ENCODE data around the gene TLNRD1.

TLNRD1 gene

DNA sequence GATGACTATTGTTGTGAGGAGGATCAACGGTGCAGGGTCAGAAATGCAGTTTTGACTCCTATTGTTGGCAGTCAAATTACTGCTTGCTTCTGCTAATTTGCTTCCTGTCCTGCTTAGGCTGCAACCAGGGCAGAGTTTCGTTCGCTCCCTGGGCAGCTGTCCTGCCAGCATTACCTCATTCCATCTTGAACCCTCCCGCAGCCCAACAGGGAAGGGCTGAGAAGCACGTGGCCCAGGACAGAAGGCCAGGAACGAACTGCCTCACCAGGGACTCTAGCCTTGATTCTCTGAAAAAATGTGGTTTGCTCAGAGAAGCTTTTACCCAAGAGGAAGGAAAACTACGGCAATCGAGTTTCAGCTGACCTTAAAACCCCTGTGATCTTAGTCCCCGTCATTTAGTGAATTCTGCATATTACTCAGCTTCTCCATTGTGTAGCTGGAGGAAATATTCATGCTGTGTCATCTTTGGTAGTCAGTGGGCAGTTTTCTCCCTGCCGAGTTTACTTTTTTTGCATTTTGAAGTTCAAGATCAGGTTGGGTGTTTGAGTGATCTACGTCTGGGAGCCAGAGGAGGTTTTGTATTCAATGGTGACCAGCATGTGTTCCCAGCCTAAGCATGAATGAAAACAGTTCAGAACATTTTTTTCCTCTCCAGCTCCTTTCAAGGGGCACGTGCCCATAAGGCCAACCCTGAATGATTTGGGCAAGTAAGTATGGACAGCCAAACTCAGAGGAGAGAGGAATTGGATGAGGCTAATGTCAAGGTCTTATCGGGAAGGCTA lies 23.0 kb downstream of the TLNRD1 start:
- Mint-ChIP-seq H3K4me3 (peak overlapping the region; percentile 50), H3K9me3 (peaks cover 4% of the 10 kb centered on the region), H3K27ac (peak overlapping the region; percentile 95)

DNA sequence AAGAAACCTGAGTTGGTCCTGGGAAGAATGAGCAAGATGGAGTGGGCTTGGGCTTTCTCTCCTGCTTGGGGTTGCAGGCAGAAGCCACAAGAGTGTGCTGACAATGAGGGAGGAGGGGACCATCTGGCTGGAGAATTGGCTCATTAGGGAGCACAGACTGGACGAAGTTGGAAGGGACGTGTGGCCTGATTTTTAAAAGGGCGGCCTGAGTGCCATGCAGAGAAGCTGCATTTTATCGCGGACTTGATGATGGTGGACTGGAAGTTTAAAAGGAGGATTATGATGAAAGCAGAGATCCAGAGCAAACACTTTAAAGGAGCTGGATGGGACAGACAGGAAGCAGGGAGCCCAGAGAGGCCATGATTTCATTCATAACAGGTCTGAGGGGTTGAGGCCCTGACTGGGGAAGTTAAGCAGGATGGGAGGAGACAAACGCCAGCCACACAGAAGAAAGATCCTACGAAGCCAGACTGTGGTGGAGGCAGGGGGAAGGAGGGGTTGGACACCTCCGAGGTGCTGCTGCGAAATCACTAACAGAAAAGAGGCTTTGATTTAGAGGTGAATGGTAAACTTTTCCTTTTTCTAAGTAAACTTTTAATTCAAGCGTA lies 23.6 kb downstream of the TLNRD1 start:
- DNase-seq (no peak), ATAC-seq (no peak)
- H3K27ac Mint-ChIP-seq: peak overlapping the region; percentile 95
- H3K36me3 Mint-ChIP-seq (ENCODE audit: low read depth): peaks cover 1% of the 10 kb centered on the region
- H3K27me3 Mint-ChIP-seq: peaks cover 2% of the 10 kb centered on the region
- peaks cover 43% of the 10 kb centered on the region for H3K4me1 Mint-ChIP-seq
- peak overlapping the region; percentile 50 for H3K4me3 Mint-ChIP-seq
- peaks cover 4% of the 10 kb centered on the region for H3K9me3 Mint-ChIP-seq

More for the DNA sequence above, 23.0 kb downstream of the TLNRD1 start:
- Mint-ChIP-seq H3K4me1 (peaks cover 43% of the 10 kb centered on the region), H3K27me3 (no peaks in the 10 kb centered on the region), H3K36me3 (ENCODE audit: low read depth) (peaks cover 1% of the 10 kb centered on the region)
- DNase-seq (peak; percentile 46), ATAC-seq (peak; percentile 90)

DNA sequence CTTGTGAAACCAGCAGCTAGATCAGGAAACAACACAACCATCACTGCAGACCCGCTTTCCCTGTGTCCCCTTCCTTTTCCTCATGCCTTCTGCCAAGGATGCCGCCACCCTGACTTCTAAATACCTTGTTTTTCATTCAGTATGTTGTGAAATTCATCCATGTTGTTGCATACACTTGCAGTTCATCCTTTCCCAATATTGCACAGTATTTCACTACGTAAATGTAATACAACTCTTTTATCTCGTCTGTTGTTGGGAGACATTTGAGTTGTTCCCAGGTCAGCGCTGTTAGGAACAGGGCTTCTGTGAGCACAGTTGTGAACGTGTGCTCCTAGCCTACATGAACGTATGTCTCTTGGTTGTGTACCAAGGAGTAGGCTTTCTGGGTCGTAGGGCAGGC lies 24.2 kb downstream of the TLNRD1 start:
- H3K4me1 Mint-ChIP-seq: peaks cover 48% of the 10 kb centered on the region
- no peak overlapping the region for H3K4me3 Mint-ChIP-seq
- H3K27me3 Mint-ChIP-seq: peaks cover 2% of the 10 kb centered on the region
- ATAC-seq (no peak), DNase-seq (no peak)
- H3K9me3 Mint-ChIP-seq: peaks cover 8% of the 10 kb centered on the region
- H3K36me3 Mint-ChIP-seq (ENCODE audit: low read depth): peaks cover 5% of the 10 kb centered on the region
- H3K27ac Mint-ChIP-seq: peak overlapping the region; percentile 23

DNA sequence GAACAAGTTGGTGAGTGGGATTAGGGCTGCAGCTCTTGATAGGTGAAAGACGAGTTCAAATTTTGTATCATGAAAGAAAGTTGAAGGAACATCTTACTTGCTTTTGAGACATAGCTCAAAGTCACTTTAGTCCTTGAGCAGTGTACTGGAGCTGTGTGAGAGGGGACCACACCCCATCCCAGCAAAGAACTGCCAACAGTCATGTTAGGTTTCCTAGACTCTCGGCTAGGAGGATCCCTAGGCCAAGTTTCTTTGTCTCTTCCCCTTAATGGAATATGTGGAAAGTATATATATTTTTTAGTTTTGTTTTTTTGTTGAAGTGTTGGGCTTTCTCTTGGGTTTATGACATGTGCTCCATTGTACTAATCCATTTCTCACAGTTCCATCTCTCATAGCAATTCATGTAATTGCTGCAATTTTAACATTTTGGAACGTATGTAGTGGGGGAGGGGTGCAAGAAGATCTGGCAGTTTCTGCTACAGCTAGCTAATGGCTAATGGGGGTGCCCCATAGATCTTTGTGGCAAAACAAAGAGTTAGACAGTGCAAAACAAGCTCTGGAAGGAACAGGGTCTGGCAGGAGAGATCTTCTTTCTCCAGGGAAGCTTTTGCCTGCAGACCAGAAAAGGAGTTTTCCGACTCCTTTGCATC lies 25.1 kb downstream of the TLNRD1 start:
- Mint-ChIP-seq H3K27me3 (peaks cover 5% of the 10 kb centered on the region), H3K36me3 (ENCODE audit: low read depth) (peaks cover 8% of the 10 kb centered on the region), H3K27ac (peak overlapping the region; percentile 9), H3K9me3 (peaks cover 13% of the 10 kb centered on the region), H3K4me1 (peaks cover 49% of the 10 kb centered on the region), H3K4me3 (no peak overlapping the region)
- ATAC-seq: no peak
- no peak for DNase-seq

DNA sequence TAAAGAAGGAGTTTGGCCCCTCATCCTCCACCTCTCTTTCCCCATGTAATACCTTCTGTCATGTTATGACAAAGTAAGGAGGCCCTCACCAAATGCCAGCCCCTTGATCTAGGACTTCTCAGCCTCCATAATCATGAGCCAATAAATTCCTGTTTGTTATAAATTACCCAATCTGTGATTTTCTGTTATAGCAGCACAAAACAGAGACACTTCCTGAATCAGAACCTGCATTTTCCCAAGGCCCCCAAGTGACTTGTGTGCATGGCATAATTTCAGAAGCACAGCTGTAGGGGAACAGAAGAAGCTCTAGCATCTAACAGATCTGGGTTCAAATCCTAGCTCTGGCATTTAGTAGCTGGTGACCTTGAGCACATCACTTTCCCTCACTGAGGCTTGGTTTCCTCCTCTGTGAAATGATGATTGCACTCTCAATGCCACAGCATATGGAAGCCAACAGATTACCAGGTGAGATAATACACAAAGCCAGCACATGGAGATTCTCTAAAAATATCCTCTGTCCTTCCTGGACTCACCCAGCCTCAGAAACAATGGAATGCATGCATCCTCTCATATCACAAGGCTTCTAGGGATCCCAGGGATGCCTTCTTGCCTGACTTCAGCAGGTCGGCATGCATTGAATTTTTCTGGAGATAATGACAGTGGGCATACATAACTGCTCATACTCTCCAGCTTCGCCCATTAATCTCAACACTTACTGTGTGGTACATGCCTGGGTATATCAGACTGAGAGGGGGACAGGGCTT lies 26.3 kb downstream of the TLNRD1 start:
- Mint-ChIP-seq H3K27me3 (peaks cover 5% of the 10 kb centered on the region), H3K4me3 (no peak overlapping the region), H3K4me1 (peaks cover 49% of the 10 kb centered on the region), H3K36me3 (ENCODE audit: low read depth) (peaks cover 8% of the 10 kb centered on the region), H3K27ac (no peak overlapping the region), H3K9me3 (peaks cover 13% of the 10 kb centered on the region)
- no peak for DNase-seq
- ATAC-seq: no peak

DNA sequence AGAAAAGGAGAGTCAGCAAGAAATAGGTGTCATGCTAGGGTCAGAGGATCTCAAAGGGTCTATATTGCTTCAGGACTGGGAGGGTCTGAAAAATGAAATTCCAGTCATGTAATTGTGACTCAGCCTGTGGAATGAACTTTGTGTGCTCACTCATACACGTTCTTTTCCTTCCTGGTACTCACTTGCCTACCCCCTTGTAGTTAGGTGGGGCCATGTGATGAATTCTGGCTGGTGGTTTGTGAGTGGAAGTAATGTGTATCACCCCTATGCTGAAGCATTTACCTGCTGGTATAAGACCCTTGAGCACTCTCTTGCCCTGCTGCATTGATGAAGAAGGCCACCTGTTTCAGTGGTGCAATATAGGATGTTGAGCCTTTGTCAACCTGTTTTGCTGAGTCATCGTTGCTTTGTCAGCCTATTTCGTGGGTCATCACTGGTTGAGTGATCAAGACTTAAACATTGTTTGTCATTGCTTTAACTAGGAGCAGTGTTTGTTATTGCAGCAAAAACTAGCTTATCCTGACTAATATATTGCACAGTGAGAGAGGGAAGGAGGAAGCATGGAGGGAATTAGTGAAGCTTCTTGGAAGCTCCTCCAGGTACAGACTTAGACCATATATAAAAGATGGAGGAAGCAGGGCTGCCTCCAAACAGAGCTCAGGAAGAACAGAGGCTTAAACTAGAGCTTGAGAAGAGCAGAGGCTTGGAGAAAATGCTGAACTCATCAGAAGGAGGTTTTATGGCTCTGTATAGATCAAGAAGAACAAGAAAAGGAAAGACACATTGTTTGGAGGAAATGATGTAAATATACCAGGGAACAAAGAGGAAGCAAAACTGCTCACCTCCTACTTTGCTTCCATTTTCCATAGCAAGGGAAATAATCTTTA lies 28.9 kb downstream of the TLNRD1 start:
- peaks cover 5% of the 10 kb centered on the region for H3K27me3 Mint-ChIP-seq
- H3K9me3 Mint-ChIP-seq: peaks cover 9% of the 10 kb centered on the region
- H3K27ac Mint-ChIP-seq: no peak overlapping the region
- ATAC-seq (no peak), DNase-seq (no peak)
- peaks cover 7% of the 10 kb centered on the region for H3K36me3 Mint-ChIP-seq (ENCODE audit: low read depth)
- H3K4me1 Mint-ChIP-seq: peaks cover 31% of the 10 kb centered on the region
- no peak overlapping the region for H3K4me3 Mint-ChIP-seq

DNA sequence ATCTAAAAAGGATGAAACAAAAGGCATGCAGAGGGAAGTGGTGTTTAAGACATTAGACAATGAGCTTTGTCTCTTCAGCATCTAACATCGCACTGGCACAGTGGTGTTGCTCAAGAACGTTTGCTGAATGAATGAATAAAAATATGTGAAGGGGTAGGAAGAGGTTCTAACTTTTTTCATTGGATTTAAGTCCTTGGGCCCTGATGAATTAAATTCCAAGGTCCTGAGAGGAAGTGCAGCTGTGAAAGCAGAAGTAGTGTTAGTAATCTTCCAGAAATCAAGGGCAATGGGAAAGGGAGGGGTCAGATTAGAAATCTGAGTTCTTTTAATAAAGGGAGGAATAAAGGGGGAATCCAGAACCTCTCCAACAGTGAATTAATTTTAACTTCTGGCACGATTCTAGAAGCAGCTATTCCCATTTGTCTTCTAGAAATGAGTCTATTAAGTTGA lies 29.6 kb downstream of the TLNRD1 start:
- Mint-ChIP-seq H3K36me3 (ENCODE audit: low read depth) (peaks cover 7% of the 10 kb centered on the region), H3K4me3 (no peak overlapping the region), H3K9me3 (peaks cover 9% of the 10 kb centered on the region), H3K27me3 (peaks cover 5% of the 10 kb centered on the region), H3K27ac (no peak overlapping the region), H3K4me1 (peaks cover 26% of the 10 kb centered on the region)
- no peak for ATAC-seq
- no peak for DNase-seq

DNA sequence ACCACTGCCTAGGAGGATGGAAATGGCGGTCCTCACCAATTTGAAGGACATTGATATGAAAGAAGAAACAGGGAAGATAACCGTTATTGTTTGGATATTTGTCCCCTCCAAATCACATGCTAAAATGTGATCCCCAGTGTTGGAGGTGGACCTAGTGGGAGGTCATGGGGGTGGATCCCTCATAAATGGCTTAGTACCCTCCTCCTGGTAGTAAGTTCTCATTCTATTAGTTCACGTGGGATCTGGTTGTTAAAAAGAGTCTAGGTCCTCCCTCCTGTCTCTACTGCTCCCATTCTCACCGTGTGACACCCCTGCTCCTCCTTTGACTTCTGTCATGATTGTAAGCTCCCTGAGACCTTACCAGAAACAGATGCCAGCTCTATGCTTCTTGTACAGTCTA lies 30.5 kb downstream of the TLNRD1 start:
- ATAC-seq (no peak), DNase-seq (no peak)
- Mint-ChIP-seq H3K36me3 (ENCODE audit: low read depth) (peaks cover 7% of the 10 kb centered on the region), H3K27ac (no peak overlapping the region), H3K9me3 (peaks cover 9% of the 10 kb centered on the region), H3K4me3 (no peak overlapping the region), H3K27me3 (peaks cover 5% of the 10 kb centered on the region), H3K4me1 (peaks cover 20% of the 10 kb centered on the region)

DNA sequence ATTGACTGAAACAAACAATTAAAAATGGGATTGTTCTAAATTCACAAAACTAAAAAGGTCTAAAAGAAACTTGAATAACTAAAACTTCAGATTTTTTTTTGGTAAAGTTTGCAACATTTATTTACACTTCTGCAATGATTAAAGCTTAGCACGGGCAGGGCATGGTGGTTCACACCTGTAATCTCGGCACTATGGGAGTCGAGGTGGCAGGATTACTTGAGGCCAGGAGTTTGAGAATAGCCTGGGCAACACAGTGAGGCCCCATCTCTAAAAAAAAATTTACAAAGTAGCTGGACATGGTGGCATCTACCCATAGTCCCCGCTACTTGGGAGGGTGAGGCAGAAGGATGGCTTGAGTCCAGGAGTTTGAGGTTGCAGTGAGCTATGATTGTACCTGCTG lies 31.6 kb downstream of the TLNRD1 start:
- Mint-ChIP-seq H3K27me3 (peaks cover 5% of the 10 kb centered on the region), H3K27ac (no peak overlapping the region), H3K9me3 (peaks cover 9% of the 10 kb centered on the region), H3K36me3 (ENCODE audit: low read depth) (peaks cover 7% of the 10 kb centered on the region), H3K4me3 (no peak overlapping the region), H3K4me1 (peaks cover 11% of the 10 kb centered on the region)
- DNase-seq (no peak), ATAC-seq (no peak)

DNA sequence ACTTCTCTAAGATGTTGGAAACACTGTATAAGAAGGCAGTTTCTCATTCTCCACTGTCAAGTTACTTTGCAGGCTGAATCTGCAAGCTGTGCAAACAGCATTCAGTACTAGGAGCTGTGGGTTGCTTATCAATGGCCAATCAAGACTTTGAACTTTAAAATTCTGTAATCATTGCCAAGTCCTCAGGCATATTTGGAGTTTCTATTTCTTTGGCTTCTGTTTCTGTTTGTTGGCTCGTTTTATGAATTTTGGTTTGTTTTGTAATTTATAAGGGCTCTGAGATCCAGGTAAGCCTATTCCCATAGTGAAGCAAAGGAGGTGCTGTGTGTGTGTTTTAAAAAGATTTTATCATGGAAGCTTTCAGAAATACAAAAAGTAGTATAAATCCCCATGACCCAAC lies 32.1 kb downstream of the TLNRD1 start:
- no peak for DNase-seq
- Mint-ChIP-seq H3K9me3 (peaks cover 9% of the 10 kb centered on the region), H3K27ac (no peak overlapping the region), H3K27me3 (peaks cover 5% of the 10 kb centered on the region), H3K4me3 (no peak overlapping the region), H3K36me3 (ENCODE audit: low read depth) (peaks cover 7% of the 10 kb centered on the region), H3K4me1 (peaks cover 11% of the 10 kb centered on the region)
- no peak for ATAC-seq

DNA sequence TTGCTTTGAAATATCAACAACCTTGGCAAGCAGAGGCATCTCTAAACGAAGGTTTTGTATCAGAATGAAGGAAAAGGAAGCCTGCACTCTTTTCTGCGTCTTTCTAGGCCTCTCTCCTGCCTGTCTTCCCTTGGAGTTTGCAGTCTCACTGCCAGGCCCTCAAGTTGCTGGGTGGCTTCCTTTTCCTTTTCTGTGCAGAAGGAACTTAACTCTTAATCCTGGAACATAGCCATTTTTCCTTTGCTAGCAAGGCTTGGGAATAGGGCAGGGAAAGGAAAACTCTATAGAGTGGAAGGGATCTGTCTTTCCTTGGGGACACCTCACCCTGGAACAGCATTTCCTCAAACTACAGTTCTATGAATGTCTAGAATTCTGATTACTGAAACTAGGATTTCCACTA lies 32.8 kb downstream of the TLNRD1 start:
- H3K4me3 Mint-ChIP-seq: no peak overlapping the region
- H3K27ac Mint-ChIP-seq: no peak overlapping the region
- H3K9me3 Mint-ChIP-seq: peaks cover 9% of the 10 kb centered on the region
- peaks cover 5% of the 10 kb centered on the region for H3K27me3 Mint-ChIP-seq
- peaks cover 7% of the 10 kb centered on the region for H3K36me3 Mint-ChIP-seq (ENCODE audit: low read depth)
- peaks cover 11% of the 10 kb centered on the region for H3K4me1 Mint-ChIP-seq
- ATAC-seq (no peak), DNase-seq (no peak)

DNA sequence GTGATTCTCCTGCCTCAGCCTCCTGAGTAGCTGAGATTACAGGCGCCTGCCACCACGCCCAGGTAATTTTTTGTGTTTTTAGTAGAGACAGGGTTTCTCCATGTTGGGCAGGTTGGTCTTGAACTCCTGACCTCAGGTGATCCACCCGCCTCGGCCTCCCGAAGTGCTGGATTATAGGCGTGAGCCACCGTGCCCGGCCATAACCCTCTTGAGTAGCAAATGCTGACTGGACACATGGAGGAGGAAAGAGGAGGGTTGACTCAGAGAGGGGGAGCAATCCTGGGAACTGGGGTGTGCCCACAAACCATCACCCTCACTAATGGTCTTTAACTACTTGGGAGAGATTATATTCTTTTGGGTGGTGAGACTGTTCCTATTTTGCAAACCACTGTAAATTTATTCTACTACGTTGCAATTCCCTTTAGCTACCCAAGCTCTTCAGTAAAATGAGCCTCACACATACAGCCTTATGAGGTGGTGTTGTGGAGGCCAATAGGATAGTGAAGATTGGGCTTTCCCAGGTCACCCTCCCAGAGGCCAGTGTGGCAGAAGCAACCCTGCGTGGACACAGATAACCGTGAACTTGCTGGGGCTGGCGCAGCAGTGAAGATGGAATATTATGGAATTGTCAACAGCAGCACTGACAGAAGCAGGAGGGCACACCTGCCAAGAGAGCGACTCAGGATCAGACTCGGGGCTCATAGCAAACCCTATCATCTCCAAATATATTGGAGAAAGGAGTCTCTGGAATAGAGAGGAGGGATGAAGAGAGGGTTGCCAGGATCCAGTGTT lies 37.4 kb downstream of the TLNRD1 start:
- H3K9me3 Mint-ChIP-seq: no peaks in the 10 kb centered on the region
- H3K27ac Mint-ChIP-seq: no peak overlapping the region
- H3K27me3 Mint-ChIP-seq: no peaks in the 10 kb centered on the region
- H3K4me1 Mint-ChIP-seq: peaks cover 11% of the 10 kb centered on the region
- ATAC-seq (no peak), DNase-seq (no peak)
- no peak overlapping the region for H3K4me3 Mint-ChIP-seq
- H3K36me3 Mint-ChIP-seq (ENCODE audit: low read depth): no peaks in the 10 kb centered on the region

DNA sequence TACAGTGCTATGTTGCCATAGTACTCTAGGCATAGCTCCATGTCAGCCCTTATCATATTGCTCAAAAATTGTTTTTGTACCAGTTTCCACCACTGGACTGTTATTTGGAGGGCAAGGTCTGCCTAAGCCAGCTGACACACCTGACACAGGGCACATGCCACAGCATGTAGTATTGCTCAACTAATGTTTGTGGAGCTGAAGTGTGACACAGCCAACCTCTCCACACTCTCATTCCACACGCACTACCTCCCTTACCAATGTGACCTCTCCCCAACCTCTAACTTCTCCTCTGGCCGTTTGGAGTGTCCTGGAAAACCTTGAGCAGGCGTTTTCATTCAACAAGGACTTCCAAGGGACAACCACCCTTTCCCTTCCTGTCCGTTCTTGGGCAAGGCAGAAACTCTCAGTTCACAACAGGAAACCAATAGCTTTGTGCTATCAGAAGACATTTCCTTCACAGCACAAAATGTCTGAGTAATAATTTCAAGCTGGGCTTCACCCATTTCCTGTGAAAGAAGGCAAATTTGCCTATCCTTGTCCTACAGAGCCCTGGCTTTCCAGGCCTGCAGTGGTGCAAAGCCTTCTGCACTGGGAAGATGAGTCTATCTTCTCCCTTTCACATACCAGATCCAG lies 38.4 kb downstream of the TLNRD1 start:
- Mint-ChIP-seq H3K4me3 (no peak overlapping the region), H3K4me1 (peaks cover 10% of the 10 kb centered on the region)
- DNase-seq: no peak

More for the DNA sequence above, 38.4 kb downstream of the TLNRD1 start:
- Mint-ChIP-seq H3K27me3 (no peaks in the 10 kb centered on the region), H3K27ac (no peak overlapping the region), H3K36me3 (ENCODE audit: low read depth) (no peaks in the 10 kb centered on the region), H3K9me3 (no peaks in the 10 kb centered on the region)
- no peak for ATAC-seq
